ENCODE results near the gene IP6K2. TPM values are rescaled to one million over a fixed set of nuclear protein-coding genes. Genes with fewer than 3 reads are reported as not detected.

IP6K2 gene
- total RNA-seq, 1 donor from 2014 or later = 81.2 TPM

GRCh38 chr3:48697952-48698351 lies 19.1 kb downstream of the IP6K2 start:
- Histone ChIP-seq H3K4me3 (ENCODE audit: low read depth, low read length) (no peak overlapping the region), H3K36me3 (ENCODE audit: control insufficient read depth, insufficient read depth, low read length) (peaks cover 10% of the 10 kb centered on the region), H3K27me3 (ENCODE audit: control insufficient read depth, insufficient read depth, low read length) (no peaks in the 10 kb centered on the region)
- DNase-seq (ENCODE audit: low read depth) = no peak
- no peak for TF ChIP-seq CTCF (IDR thresholded peaks at IDR 0.05; ENCODE audit: insufficient read depth, low read length, poor library complexity, severe bottlenecking)

- no peak for DNase-seq (ENCODE audit: low read depth)
- no peak for TF ChIP-seq CTCF (IDR thresholded peaks at IDR 0.05; ENCODE audit: insufficient read depth, low read length, poor library complexity, severe bottlenecking)
- Histone ChIP-seq H3K4me3 (ENCODE audit: low read depth, low read length) (no peak overlapping the region), H3K36me3 (ENCODE audit: control insufficient read depth, insufficient read depth, low read length) (peaks cover 13% of the 10 kb centered on the region), H3K27me3 (ENCODE audit: control insufficient read depth, insufficient read depth, low read length) (no peaks in the 10 kb centered on the region)
Observed at GRCh38 chr3:48696601-48697000, 20.4 kb downstream of the IP6K2 start.

- H3K36me3 ChIP-seq (ENCODE audit: control insufficient read depth, insufficient read depth, low read length) = peaks cover 13% of the 10 kb centered on the region
- peak; percentile 28 for DNase-seq (ENCODE audit: low read depth)
Observed at GRCh38 chr3:48696156-48696555, 20.9 kb downstream of the IP6K2 start.

GRCh38 chr3:48695393-48695753 lies 21.6 kb downstream of the IP6K2 start:
- TF ChIP-seq CTCF (IDR thresholded peaks at IDR 0.05; ENCODE audit: insufficient read depth, low read length, poor library complexity, severe bottlenecking) = no peak
- Histone ChIP-seq H3K36me3 (ENCODE audit: control insufficient read depth, insufficient read depth, low read length) (peaks cover 14% of the 10 kb centered on the region), H3K4me3 (ENCODE audit: low read depth, low read length) (no peak overlapping the region), H3K27me3 (ENCODE audit: control insufficient read depth, insufficient read depth, low read length) (no peaks in the 10 kb centered on the region)
- DNase-seq (ENCODE audit: low read depth) = peak; percentile 31

More at GRCh38 chr3:48696156-48696555, 20.9 kb downstream of the IP6K2 start:
- no peak for TF ChIP-seq CTCF (IDR thresholded peaks at IDR 0.05; ENCODE audit: insufficient read depth, low read length, poor library complexity, severe bottlenecking)
- Histone ChIP-seq H3K4me3 (ENCODE audit: low read depth, low read length) (no peak overlapping the region), H3K27me3 (ENCODE audit: control insufficient read depth, insufficient read depth, low read length) (no peaks in the 10 kb centered on the region)

- DNase-seq (ENCODE audit: low read depth) = peak; percentile 45
Observed at GRCh38 chr3:48694610-48695392, 22.2 kb downstream of the IP6K2 start.

More at GRCh38 chr3:48694610-48695392, 22.2 kb downstream of the IP6K2 start:
- Histone ChIP-seq H3K27me3 (ENCODE audit: control insufficient read depth, insufficient read depth, low read length) (no peaks in the 10 kb centered on the region), H3K36me3 (ENCODE audit: control insufficient read depth, insufficient read depth, low read length) (peaks cover 14% of the 10 kb centered on the region), H3K4me3 (ENCODE audit: low read depth, low read length) (no peak overlapping the region)
- TF ChIP-seq CTCF (IDR thresholded peaks at IDR 0.05; ENCODE audit: insufficient read depth, low read length, poor library complexity, severe bottlenecking) = no peak

All from kidney epithelial cell (primary cell).